GOT3 (cell line): ENCODE results near the gene RBM33.
A peak's percentile ranks its signal among the peaks of the same experiment; 100 is the strongest.
"Not testable (repeated sequence)": the region's sequence is repeated elsewhere in the genome, so short reads cannot be mapped to it uniquely, and the experiment has no call there.

ENCODE experiments used
- DNase-seq: peaks from one replicate; lab custom pipeline; 2025; ENCODE audit warnings: mixed read lengths; lab: John Stamatoyannopoulos, UW

RBM33 gene

DNA sequence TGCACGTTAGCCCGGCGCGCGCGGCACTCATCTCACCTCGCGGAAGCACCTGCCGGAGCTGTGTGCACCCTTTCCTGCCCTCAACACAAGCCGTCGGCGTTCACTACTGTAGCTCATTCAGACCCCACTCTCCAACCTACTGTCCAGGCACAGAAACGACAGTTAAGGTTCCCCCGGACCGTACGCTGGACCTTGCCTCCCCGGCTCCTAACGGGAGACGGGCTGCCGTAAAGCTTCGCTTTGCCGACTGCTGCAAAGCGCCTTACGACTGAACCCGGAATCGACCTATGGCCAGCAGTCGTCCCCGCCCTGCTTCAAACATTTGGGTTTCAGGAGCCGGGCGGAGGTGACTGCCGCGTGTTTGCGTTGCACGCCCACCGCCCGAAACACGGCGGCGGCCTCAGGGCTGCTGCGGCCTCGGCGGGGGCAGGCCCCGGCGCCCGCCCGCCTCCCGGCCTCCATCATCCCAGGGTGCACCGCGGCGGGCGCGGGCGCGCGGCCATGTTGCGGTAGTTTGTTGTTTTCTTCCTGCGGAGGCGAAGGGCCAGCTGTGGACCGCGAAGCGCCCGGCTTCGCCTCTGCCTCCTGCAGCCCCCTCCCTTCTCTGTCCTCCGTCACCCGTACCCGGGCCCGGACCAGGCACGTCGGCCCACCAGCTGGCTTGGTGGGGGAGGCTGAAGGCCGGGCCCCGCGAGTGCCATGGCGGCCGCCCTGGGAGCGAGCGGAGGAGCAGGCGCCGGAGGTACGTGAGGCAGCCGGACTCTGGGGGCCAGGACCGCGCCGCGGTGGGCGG, at the start of gene RBM33:
RBM33 (plus strand) TSS at position 484 of the 793 bp plus-strand sequence; CDS start at position 700, 216 bp downstream.
- DNase-seq, result peak; percentile 43

- no peak for DNase-seq
Observed at GRCh38 chr7:155594961-155595366, 49.5 kb upstream of the RBM33 start.

DNA sequence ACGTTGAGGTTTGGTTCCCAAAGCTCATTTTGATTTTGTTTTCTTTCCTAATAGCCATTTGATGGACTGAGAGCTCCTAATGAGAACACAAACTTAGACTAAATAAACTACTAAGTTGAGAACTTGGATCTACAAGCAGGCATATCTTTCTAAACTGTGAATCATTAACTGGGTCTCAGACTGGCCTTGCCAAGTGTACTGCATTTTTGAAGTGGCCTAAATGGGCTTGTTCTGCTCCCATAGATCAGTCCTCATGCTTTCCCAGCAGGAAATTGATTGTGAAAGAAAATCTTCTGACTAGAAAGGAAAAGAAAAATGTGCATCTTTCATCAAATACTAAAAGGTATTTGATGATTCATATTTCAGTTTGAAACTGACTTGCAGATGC, 46.7 kb upstream of the RBM33 start:
- DNase-seq, result no peak

DNA sequence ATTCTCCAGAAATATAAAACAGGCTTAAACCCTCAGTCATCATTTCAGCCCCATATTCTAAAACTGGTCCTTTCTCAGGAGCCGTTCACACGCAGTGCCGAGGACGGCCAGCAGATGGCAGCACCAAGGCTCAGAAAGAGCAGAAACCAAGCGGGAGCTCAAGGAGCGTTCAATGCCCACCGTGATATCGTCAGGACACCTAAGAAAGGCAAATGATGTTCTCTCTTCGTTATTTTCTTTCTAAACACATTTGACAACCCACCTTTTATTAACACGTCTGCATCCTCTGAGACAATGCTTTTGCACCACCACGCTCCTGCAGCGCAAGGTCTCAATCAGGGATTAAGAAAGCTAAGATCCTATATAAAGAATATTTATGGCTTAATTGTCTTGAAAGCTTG, 45.7 kb upstream of the RBM33 start:
- DNase-seq, result peak; percentile 13

DNA sequence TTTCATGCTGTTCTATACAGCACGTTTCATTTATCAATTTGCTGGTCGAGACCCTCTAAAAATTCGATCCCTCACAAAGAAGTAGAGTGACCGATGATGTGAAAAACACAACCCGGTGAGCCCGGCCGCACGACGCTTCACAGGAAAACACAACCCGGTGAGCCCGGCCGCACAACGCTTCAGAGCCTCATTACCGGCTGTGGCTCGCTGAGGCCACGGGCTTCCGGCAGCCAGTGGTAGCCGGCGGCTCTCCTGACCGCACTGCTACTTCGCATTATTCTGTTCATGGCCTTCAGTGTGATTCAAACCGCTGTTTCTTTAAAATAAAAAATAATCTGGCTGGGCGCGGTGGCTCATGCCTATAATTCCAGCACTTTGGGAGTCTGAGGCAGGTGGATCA, 42.3 kb upstream of the RBM33 start:
- no peak for DNase-seq

DNA sequence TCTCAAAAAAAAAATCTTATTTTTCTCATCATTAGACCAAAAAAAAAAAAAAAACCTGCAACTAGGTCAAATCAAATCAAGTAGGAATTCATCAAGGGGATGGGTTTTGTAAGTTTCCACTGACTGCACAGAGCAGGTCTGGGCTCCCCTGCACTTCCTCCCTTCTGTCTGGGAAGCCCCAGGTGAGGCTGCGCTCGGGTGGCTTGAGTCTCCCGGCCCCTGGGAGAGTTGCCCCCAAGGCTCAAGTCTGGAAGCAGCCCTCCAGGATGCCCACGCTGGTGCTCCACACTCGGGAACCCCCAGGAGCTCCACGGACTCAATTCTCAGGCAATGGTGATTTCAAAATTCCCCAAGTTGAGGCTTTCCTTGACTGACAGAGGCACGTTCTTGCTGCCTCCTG, 41.7 kb upstream of the RBM33 start:
- DNase-seq, result no peak

- DNase-seq, result no peak
Observed at GRCh38 chr7:155603205-155603857, 41.1 kb upstream of the RBM33 start.

DNA sequence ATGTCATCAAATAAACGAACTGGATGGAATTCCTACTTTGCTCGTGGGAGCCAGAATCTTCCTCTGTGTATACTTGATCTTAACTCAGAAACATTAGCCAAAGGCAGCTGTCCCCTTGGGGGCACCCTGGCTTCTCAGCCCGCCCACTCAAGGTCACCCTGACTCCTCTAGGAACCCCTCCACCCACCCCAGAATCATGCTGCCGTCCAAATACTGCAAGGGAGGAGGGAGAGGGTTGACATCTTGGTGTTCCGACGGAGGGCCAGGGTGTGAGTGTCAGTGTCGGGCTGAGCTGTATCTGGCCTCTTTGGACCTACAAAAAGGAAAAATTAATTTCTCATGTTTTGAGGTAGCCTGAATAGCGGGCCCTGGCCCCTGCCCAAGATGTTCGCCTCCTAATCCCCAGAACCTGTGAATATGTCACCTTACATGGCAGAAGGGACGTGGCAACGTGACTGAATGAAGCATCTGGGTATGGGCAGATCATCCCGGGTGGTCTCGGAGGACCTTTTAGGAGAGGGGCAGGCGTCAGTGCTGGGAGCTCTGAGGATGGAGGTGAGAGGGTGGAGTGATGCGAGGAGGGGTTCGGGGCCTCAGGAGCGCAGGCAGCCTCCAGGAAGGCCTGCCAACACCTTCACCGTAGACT, 40.5 kb upstream of the RBM33 start:
- no peak for DNase-seq

DNA sequence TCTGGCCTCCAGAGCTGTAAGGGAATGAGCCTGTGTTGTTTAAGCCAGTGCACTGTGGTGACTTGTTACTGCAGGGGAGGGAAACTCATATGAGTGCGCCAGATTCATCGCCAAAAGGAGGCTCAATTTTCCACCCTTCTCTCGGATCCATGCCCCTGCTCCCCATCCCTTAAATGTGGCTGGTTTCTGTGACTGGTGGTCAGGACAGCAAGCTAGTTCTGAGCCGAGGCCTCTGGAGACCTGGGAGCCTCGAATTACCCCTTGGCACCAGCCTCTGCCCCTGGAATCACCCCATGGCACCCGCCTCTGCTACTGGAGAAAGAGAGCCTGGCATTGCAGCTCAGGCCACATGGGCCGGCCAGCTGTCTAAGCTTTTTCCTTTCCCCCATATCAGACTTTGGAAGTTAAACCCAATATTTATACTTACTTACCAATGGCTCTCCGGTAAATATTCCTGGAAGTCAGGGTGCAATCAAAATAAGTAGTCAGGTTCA, 39.9 kb upstream of the RBM33 start:
- DNase-seq, result no peak

- DNase-seq, result no peak
Observed at GRCh38 chr7:155609185-155609584, 35.3 kb upstream of the RBM33 start.

- no peak for DNase-seq
Observed at GRCh38 chr7:155610633-155611193, 33.7 kb upstream of the RBM33 start.

DNA sequence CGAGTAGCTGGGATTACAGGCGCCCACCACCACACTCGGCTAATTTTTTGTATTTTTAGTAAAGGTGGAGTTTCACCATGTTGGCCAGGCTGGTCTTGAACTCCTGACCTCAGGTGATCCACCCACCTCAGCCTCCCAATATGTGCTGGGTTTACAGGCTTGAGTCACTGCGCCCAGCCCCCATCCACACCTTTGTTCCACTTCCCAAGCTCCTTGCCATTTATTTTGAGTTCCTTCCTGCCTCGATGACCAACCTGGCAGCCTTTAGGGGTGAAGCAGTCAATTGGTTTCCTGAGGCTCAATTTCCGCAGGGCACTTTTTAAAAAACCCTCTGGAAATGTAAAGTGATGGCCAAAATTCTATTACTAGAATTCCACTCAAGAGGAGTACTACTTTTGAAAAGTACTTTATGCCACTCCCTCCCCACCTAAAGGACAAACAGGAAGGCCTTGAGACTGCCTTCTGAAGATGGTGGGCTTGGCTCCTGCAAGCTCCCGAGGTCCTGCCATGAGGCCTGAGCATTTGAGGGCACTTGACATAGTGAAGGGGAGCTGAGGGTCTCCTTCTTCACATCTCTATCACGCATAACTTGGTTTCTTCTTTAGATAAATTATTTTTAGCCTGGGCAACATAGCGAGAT, 32.5 kb upstream of the RBM33 start:
- no peak for DNase-seq

GRCh38 chr7:155612658-155613057, 31.8 kb upstream of the RBM33 start:
- DNase-seq, result no peak

DNA sequence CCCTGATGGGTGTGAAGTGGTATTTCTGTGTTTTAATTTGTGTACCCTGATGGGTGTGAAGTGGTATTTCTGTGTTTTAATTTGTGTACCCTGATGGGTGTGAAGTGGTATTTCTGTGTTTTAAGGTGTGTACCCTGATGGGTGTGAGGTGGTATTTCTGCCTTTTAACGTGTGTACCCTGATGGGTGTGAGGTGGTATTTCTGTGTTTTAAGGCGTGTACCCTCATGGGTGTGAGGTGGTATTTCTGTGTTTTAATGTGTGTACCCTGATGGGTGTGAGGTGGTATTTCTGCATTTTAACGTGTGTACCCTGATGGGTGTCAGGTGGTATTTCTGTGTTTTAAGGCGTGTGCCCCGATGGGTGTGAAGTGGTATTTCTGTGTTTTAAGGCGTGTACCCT, 29.4 kb upstream of the RBM33 start:
- DNase-seq, result not testable (repeated sequence)

GRCh38 chr7:155618708-155619633, 25.5 kb upstream of the RBM33 start:
- DNase-seq, result no peak

- DNase-seq, result no peak
Observed at GRCh38 chr7:155619634-155620271, 24.7 kb upstream of the RBM33 start.

GRCh38 chr7:155620497-155620896, 24.0 kb upstream of the RBM33 start:
- DNase-seq, result no peak

DNA sequence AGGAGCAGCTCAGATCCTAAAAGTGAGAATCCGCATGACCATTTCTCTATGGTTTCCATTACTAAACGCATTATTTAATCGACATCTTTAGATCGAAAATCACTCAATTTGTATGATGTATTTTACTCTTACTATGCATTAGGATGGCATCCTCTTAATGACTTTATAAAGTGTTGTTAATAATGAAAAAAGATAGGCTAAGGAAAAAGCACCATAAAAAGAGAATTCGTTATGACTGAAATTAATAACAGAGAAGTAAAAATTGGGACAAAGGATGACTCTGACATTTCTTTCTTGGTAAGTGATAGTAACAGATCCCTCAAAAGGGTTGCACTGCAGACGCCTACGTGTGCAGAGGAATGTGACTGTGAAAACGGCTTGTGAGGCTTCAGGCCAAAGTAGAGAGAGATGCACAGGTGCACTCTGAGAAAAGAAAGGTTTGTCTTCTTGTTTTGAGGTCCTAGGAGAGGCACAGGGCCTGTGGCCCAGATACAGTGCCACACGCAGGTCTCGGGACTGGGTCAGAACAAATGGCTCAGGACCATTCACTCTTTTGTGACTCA, 23.0 kb upstream of the RBM33 start:
- DNase-seq, result no peak

- no peak for DNase-seq
Observed at GRCh38 chr7:155624412-155624811, 20.0 kb upstream of the RBM33 start.

- DNase-seq, result no peak
Observed at GRCh38 chr7:155625557-155625956, 18.9 kb upstream of the RBM33 start.
